HG03066 (cell line): ENCODE results near the gene NFIB.

Experiments
- ATAC-seq: cut with Tn5 transposase; IDR thresholded peaks from one replicate; pipeline ENCODE4 v1.9.1; 2021; ENCODE audit warnings: low read depth; ENCODE audit not compliant: unreplicated experiment

Gene NFIB

DNA sequence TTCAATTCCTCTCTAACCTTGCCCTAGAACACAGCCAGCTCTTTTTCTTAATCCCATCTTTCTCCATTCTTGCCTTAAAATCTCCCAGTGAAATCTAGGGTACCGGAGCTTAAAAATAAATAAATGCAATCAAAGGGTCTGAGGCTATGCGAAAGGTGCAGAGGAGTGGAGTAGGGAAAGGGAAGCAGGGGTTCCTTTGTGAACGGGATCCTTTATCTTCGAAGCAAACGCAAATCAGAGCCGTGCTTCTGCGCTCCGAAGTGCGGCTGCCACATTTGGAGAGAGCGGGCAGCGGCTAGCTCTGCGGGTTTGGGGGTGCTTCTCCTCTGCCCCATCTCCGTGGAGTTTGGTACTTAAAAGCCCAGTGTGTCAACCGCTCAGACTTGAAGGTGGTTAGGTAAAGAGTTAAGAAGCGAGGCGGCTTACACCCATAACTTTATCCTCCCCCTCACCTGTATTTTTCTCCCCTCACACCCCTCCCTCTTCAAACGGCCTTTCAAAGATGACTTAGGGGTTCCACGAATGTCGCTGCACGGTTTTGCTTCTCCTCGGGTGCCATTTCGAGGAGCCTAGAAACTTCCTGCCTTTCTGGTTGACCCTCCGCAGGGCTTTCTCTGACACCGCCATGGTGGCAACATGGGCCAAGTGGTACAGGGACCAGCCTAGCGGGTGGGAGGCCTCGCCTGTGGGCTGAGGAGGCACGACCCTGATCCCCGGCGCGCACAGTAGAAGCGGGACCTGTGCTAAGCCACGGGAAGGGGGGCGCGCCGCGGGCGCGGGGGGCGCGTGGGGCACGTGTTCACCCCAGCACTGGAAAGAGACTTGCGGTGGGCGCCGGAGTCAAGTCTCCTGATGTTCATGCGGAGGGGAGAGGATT, 31.7 kb upstream of the NFIB start:
- ATAC-seq = no peak

DNA sequence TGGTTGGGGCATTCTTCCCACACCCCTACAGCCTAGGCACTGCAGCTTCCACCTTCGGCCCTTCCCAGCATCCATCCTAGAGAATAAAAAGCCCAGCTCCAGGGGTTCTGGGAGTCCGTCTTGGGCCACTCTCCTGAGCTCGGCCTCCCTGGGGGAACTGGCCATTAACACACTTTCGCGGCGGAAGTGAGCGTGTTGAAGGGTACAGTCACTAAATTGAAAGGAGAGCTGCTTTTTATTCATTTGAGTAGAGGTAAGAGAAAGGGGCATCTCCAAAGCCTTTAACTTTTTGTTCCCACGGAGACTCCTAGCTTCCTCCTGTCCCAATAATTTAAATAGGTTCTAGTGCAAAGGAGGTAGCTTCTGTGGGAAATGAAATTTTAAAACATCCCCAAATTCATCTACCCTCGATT, 31.0 kb upstream of the NFIB start:
- ATAC-seq = no peak

DNA sequence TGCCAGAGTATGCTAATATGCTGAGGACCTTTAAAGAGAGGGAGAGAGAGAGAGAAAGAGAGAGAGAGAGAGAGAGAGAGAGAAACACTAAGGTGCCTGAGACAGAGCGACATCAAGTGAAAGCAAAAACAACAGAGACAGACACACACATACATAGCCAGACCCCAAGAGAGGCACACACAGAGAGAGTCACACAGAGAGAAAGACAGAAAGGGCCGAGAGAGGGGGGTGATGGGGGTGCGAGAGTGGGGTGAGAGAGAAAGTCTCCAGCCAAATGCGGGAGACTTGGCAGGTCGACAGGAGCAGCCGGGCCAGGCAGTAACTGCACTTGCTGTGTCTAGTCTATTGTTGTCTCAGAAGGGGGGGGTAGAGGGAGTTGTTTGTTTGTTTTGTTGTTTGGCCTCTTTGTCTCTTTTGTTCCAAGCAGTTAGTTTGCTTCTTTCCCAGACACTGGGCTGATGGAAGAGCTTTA, 30.1 kb upstream of the NFIB start:
- no peak for ATAC-seq

DNA sequence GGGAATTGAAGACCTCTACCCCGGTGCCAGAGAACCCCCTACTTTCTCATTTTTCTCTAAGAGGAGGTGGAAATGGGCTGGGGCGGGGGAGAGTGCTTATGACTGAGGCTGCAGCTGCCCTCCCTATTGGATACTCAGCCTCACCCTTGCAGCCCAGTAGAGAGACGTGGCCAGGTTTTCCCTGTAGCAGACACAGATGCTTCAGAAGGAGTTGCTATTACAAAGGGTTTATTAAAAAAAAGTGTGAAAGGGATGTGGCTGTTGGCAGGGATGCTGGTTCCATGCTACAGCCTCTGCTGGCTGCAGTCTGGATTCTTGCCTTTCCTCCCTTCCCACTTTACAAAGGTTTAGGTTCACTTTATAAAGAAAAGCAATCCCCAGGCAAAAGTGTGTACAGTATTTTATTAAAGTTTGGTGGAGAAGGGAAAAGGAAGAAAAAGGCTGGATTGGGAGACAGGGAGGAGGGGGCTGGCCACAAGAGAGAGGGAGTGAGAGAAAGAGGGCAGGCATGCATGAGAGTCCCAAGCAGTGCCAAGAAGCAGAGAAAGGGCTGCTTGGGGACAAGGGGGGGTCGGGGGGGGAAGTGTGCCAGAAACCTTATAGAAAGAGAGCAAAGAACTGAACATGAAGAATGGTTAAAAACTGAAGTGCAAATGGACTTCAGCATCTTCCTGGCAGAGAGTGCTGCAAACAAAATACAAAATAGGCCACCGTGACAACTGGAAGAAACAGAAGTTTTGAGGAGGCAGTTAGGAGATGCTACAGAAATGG, 29.5 kb upstream of the NFIB start:
- no peak for ATAC-seq

DNA sequence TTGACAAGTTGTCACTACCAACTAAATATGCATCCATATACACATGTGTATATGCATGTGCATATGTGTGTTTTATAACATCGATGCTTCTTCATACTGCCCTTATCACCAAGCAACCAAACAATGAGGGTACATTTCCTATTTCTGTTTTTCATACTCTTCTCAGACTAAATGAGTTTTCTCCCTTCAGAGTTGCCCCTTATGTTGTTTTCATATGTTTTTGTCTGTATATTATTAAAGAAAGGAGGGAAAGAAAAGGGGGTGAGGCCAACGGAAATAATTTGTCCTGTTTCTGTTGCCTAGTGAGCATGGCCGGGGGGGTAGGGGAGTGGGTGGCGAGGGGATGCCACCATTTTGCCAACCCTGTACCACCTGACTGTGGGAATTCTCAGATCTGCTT, 28.8 kb upstream of the NFIB start:
- ATAC-seq = no peak

DNA sequence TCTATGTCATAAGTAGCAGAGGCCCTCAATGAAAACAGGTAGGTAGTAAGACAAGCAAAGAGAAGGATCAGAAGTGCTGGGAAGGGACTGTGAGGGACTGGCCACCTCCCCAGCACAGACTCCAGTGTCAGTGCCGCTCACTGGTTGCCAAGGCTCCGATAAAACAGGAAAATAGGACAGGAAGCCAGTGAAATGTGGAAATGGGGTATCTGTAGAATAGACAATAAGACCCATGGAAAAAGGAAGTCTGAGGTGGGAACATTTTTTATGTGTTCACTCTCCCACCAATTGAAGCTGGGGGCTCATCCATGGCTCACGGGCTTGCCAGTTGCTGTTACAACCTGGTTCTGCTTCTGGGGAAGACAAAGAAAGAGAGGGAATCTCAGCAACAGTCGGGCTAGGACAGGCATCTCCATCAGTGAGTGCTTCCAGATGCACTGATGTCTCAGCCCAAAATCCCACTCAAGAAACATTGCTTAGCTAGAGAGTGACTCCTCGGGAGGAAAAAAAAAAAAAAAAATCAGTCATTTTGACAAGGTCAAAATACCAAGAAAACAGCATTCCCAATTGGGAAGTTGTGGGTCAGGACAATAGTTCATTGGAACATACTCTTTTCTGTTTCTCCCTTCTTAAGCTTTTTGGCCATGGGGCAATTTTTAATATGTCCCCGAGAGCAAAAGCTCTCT, 27.6 kb upstream of the NFIB start:
- no peak for ATAC-seq

DNA sequence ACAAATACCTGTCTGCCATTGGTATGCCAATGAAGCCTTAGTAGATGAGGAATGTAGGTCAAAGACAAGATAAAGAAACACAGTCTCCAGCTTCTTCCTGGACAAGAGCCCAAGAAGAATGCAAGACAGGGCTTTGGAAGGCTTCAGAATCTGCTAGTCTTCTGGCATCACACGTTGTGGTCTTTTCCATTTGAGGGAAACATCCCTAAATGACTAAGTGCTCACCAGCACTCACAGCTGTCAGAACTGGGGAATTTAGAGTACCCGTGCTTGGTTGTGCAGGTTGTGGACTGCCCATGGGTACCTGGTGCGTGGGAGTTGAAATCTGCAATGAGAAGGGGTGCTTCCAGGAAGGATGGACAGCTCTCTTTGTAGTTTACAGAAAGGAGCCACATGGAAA, 27.1 kb upstream of the NFIB start:
- ATAC-seq = no peak

DNA sequence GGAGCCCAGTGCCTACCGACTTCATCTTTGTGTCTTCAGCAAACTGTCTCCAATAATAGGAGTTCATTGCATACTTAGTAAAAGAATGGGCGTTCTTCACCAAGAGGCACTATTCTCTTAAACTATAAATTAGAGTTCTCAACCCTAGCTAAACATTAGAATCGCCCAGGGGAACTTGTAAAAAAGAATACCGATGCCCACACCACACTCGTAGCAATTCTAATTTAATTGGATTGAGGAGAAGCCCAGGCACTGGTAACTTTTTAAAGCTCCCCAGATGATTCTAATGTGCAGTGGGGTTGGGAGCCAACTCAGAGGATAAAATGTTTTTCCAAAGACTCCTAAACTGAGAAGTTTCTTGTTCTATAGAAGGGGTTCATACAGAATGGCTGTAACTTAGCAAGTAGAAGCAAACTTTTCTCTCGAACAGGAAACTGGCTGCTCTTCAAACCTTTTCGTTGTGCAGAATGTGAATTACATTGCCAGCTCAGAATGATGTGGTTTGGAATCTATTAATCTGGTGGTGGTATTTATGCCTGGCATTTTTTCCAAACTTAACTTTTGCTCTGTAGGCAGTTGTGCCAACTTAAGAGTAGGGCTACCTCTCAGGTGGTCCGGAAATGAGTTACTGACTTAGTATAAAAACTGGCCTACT, 26.4 kb upstream of the NFIB start:
- ATAC-seq = no peak

DNA sequence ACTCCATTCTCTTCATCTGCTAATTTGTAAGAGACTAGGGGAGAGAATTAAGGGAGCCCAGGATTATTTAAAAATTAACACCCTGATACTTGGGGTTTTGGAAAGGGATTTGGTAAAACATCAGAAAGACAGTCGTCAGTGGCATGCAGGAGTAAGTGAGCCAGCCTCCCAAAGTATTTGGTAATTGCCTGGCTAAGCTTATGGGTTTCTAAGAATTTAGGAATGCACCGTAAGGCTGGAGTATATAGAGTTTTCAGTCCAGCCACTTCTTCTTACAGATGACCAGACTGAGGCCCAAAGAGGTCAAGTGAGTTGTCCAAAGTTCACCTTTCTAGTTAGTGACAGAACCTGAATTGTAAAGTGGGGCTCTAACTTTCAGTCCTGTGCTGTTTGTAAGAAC, 25.8 kb upstream of the NFIB start:
- no peak for ATAC-seq

DNA sequence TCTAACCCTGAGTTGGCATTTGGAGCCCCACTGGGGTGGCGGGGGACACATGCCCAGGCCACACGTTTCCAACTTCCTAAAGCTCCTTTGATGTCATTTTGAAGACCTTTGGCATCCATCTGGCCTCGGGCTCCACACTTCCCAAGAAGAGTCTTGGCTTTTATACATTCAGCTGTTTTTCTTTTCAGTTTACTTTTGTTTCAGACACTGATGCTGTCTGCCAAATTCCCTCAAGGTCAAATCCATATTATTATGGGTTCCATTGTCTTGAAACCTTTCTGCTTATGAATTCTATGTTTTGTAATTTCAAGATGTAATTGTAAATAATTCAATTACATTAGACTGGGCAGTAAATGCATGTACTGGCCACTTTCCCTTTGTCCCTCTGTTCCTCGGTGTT, 23.7 kb upstream of the NFIB start:
- ATAC-seq = no peak

DNA sequence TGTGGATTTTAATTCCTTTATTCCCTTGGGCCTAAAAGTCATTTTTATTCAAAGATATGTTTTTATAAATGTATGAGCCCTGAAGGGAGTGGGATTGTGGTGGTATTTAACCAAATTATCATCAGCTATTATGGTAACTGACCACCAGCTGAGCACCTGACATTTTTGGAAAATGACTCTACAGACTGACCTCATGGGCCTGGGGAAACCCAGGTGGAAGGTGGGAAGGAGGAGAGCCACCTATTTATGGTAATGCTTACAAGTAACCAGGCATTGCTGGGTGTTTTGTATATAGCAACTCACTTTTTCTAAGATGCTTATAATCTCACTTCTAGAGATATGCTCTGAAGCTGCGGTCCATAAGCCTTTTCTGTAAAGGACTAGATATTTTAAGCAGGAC, 22.3 kb upstream of the NFIB start:
- ATAC-seq = no peak

DNA sequence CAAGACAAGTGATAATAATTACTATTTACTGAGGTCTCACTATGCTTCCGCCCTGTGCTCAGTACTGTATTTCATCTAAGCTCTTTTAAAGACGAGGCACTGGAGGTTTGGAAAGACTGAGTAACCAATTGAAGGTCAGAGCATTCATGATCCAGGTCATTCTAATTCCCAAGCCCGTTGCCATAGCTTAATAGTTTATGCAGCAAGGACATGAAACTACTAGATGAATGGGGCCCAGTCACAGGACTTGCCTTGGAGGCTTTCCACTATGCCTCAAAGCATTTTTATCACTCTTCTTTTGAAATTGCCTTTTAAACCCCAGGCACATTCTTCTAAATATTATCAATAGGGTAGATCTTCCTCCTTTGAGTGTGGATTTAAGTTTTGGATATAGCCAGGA, 17.2 kb upstream of the NFIB start:
- no peak for ATAC-seq

DNA sequence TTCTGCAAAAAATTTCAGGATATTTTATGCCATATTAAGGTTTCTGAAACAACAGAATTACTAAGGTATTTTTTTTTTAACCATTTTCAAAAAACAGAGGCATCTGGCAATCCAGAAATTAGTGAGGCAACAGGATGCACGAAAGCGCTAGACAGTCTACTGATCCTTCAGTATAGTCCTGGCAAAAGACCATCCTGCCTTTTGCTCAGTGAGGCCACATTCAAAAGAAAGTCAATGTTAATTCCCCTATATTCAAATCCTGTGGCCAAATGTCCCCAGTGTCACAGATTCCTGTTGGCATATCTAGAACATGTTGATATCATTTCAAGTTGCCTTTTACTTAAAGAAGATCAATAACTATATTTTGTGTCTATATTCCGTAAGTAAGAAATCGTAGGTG, 13.1 kb upstream of the NFIB start:
- no peak for ATAC-seq

DNA sequence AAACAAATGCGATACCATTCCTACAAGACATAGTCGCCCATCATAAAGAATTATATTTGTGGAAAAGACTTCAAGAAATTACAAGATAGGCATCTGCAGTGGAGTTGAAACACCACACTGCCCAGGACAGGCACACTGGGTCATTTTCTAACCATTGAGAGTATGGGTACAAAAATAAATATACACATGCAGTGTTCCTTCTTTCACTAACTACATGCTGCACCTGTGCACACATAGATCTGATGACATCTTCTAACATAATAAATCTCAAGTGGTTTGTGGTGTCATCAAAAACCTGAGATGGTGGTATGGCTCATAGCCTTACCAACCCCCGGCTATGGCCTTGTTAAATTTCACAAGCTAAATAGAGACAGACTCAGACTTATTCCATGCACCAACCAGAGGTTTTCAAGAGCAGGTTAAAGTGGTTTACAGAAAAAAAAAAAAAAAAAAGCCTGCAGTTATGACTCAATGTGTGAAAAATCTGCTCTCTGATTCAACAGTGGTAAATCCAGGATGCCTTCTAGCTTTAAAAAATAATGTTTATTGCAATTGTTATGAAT, 12.4 kb upstream of the NFIB start:
- no peak for ATAC-seq

DNA sequence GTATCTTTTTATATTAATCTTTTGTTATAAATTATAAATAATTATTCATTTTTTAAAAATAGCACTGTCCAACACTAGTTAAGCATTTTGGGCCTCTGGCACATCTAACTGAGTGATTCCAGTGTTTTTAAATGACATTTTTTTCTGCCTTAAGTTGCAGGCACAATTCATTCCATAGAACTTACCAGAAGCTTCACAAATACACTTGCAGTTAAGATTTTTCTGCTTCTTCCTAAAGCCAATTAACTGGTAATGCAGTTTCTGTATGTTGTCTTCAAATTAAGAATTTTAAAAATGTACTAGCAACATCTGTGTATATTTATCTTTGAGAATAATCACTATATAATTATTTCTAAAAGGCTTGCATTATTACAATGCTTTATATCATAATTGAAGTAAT, 11.2 kb upstream of the NFIB start:
- no peak for ATAC-seq

DNA sequence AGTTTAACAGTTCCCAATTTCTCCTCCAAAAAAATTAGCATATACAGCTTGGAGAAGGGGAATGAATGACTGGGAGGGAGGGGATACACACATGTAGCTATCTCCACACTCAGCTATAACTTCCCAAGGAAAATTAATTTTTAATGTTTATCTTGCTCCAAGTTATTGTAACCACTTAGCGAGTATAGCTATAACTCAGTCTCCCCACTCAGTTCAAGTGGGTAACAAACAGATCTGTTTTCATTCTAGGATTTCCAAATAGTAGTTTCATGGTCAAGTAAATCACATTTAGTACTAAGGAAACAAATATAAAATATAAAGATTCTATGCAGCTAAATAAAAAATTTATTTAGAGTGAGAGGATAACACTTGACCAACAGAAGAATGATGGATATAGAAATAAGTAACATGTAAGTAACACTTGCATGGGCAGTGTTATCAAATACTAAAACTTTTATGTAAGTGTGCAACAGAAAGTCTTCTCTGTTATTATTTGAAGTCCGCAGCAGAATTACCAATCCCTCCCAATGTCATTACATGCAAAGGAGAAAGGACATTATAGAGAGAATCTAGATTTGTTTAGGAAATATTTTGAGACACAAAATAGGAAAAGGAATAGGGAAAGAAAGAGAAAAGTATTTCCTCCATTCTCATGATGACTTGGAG, 10.2 kb upstream of the NFIB start:
- no peak for ATAC-seq

DNA sequence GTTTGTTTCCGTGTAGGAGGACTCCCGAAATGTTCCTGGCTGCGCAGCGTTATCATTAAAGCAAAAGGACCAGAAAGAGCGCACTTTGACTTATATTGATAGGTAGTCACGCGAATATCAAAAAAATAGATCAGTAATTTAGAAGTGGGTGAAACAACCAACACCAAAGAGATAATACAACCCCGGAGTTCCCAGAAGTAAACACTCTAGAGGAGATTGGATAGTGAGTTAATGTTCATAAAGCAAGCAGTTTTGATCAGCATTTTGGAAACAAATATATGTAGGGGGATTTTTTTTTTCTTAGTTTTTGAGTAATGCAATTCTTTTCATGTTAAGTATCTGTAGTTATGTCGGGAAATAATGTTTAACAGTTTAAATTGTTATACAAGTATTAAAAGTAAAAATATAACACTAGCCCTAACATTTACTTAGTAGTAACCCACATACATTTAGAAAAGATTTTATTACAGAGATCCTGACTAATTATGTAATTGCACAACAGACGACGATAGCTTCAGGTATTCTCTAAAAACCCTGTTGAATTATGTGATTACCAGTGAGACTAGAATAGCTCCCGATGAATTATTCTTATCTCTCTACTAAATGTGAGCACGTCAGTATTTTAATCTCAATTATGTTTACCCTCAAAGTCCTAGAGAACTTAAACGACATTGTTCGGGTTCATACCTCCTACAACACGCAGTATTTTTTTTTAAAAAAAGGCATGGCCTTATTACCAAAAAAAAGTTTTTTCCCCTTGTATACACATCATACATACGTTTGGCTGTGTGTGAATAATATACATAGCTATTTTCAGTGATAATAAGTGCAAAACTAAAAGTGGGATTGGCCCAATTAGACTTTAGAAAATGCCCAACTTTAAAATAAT, 9.4 kb upstream of the NFIB start:
- no peak for ATAC-seq

DNA sequence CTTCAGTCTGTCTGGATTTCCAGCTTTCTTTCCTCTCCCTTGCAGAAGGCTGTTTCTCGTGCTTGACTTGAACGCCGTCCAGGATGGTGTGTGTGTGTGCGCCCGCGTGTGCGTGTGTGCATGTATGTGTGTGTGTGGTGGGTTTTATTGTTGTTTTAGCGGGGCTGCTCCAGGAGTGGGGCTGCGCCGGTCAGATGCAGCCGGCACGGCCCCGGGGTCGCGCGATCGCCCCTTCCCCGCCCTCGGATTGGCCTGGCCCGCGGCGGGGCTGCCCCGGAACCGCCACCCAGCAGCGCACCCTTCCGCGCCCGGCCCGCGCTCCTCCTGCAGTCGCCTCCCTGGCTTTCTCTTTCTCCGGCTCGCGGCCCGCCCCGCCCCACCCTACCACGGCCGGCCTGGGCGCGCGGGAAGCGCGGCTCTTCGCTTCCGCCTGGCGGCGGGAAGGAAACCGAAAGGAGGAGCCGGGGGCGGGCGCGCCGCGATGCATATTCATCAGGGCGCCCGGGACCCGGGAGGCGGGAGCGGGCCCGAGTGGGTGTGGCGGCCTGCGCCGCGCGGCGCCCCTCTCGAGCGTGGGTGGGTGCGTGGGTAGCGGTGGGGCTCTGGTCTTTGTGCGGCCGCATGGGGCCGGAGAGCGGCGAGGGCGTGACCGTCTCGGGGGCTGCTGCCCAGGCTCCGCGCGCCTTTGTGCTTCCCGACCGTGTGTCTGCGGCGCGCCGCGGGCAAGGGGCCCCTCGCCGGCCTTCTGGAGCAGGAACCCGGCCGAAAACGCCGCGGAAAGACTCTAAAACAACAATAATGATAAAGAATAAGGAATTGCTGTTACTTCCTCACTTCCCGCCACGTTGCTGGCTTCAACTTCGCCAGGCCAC, 8.5 kb upstream of the NFIB start:
- ATAC-seq = peak; percentile 81
